ENCODE data around the gene ANKRD28.

Gene ANKRD28

DNA sequence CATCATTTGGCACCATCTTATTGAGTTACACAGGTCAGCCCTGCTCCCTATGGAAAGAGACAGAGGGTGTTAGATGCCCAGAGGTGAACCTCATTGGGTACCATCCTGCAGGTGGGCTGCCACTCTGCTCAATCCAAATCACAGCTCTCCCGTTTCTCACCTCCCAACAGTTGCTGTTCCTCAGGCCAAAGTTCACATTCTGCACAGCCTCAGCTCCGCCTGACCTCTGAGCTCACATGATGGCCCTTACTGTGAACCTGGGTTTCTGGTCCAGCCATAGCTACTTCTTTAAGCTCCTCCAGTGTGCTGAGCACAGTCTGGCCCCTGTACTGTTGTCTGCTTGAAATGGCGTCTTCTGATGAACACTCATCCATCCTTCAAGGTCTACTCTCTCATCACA is 148.4 kb downstream of the ANKRD28 start:
- Histone ChIP-seq H3K27ac (ENCODE audit: low read length) (peak overlapping the region; percentile 94; the same call in 1 of the 2 replicates), H3K27me3 (replicated peaks; ENCODE audit: insufficient read depth, low read length) (no peaks in the 10 kb centered on the region), H3K4me2 (ENCODE audit: low read depth, low read length) (peak overlapping the region; percentile 23; the same call in 1 of the 2 replicates), H3K4me3 (ENCODE audit: low read length) (no peak overlapping the region), H3K4me1 (ENCODE audit: low read length) (peaks cover 43% of the 10 kb centered on the region), H4K20me1 (ENCODE audit: insufficient read depth, low read length) (no peaks in the 10 kb centered on the region), H3K36me3 (replicated peaks; ENCODE audit: insufficient read depth, low read length) (no peaks in the 10 kb centered on the region), H3K9ac (ENCODE audit: low read length) (no peak overlapping the region), H2AFZ (ENCODE audit: low read length) (no peak overlapping the region), H3K9me2 (replicated peaks; ENCODE audit: insufficient read depth, low read length) (no peaks in the 10 kb centered on the region), H3K9me3 (replicated peaks; ENCODE audit: insufficient read depth, low read length) (no peaks in the 10 kb centered on the region), H3F3A (ENCODE audit: insufficient read depth, low read length) (peaks cover 28% of the 10 kb centered on the region), H3K79me2 (ENCODE audit: low read length) (no peaks in the 10 kb centered on the region)
- no peak for TF ChIP-seq EZH2 (optimal IDR thresholded peaks at IDR 0.05; ENCODE audit: low read depth, low read length)
- TF ChIP-seq, protein P1, sequence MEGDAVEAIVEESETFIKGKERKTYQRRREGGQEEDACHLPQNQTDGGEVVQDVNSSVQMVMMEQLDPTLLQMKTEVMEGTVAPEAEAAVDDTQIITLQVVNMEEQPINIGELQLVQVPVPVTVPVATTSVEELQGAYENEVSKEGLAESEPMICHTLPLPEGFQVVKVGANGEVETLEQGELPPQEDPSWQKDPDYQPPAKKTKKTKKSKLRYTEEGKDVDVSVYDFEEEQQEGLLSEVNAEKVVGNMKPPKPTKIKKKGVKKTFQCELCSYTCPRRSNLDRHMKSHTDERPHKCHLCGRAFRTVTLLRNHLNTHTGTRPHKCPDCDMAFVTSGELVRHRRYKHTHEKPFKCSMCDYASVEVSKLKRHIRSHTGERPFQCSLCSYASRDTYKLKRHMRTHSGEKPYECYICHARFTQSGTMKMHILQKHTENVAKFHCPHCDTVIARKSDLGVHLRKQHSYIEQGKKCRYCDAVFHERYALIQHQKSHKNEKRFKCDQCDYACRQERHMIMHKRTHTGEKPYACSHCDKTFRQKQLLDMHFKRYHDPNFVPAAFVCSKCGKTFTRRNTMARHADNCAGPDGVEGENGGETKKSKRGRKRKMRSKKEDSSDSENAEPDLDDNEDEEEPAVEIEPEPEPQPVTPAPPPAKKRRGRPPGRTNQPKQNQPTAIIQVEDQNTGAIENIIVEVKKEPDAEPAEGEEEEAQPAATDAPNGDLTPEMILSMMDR (IDR thresholded peaks at IDR 0.05; ENCODE audit: low read length), result no peak
- TF ChIP-seq EZH2phosphoT487 (IDR thresholded peaks at IDR 0.05; ENCODE audit: low read length), result no peak
- no peak for DNase-seq

DNA sequence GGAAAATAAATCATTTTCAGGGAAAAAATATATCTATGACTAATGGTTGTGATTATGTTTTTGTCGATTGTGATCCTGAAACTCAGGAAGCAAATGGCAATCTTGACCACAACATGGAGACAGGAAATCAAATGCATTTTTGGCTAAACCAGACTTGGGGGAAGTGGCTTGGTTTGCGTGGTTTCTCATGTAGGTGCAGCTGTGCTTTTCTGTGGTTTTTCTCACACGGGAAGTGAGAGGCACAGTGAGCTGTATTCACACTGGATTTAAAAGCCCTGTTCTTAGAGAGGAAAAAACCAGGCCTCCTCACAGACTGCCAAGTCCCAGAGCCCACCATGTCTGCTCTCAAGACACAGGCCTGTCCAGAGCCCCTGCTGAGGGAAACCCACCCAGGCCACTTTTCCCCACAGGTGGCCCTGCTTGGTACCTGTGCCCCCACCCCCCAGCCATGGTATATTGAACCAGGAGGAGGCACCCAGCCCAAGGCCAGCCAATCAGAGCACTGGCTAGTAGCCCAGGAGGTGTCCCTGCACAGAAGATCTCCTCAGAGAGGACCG is 150.1 kb downstream of the ANKRD28 start:
- no peaks in the 10 kb centered on the region for H3K9me3 ChIP-seq (replicated peaks; ENCODE audit: insufficient read depth, low read length)
- H3K79me2 ChIP-seq (ENCODE audit: low read length), result no peaks in the 10 kb centered on the region
- H3K27ac ChIP-seq (ENCODE audit: low read length), result peak overlapping the region; percentile 94
- H4K20me1 ChIP-seq (ENCODE audit: insufficient read depth, low read length), result no peaks in the 10 kb centered on the region
- no peaks in the 10 kb centered on the region for H3K36me3 ChIP-seq (replicated peaks; ENCODE audit: insufficient read depth, low read length)
- no peaks in the 10 kb centered on the region for H3K9me2 ChIP-seq (replicated peaks; ENCODE audit: insufficient read depth, low read length)
- H3K4me2 ChIP-seq (ENCODE audit: low read depth, low read length), result peak overlapping the region; percentile 71
- H3F3A ChIP-seq (ENCODE audit: insufficient read depth, low read length), result peaks cover 28% of the 10 kb centered on the region
- peak overlapping the region; percentile 31 for H3K4me3 ChIP-seq (ENCODE audit: low read length)
- peak overlapping the region; percentile 26; the same call in 1 of the 2 replicates for H2AFZ ChIP-seq (ENCODE audit: low read length)
- peaks cover 43% of the 10 kb centered on the region for H3K4me1 ChIP-seq (ENCODE audit: low read length)
- peak overlapping the region; percentile 60 for H3K9ac ChIP-seq (ENCODE audit: low read length)
- peak; percentile 95 for DNase-seq
- H3K27me3 ChIP-seq (replicated peaks; ENCODE audit: insufficient read depth, low read length), result no peaks in the 10 kb centered on the region
- TF ChIP-seq, protein P1 (IDR thresholded peaks at IDR 0.05; ENCODE audit: low read length), result no peak
- no peak for TF ChIP-seq EZH2 (optimal IDR thresholded peaks at IDR 0.05; ENCODE audit: low read depth, low read length)
- TF ChIP-seq EZH2phosphoT487 (IDR thresholded peaks at IDR 0.05; ENCODE audit: low read length), result no peak

DNA sequence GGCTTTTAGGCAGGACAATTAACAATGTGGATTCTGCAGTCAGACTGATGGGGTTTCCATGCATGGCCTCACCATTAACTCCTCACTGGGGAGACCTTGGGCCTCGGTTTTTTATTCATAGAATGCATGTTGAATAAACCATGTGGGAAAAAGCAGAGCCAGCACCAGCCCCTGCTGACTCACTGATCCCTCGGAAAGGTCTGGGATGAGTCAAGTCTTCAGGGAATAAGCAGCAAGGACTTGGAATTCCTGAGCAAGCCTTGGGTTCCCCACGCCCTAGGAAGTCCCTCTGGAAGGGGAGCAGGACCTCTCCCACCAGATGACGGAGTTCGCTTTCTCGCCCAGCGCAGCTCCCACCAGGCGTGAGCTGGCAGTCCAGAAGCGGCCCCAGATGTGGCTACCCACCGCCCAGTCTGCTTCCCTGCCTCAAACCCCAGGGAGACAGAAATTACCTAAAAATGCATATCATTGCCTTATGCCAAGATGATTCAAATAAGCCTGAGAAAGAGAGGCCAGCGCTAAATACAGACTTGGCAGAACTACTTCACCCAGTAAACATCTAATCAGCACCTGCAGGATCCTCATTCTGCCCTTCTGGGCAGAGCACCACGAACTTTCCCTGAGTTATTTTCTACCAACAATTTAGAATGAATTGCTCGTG is 150.8 kb downstream of the ANKRD28 start:
- Histone ChIP-seq H4K20me1 (ENCODE audit: insufficient read depth, low read length) (no peaks in the 10 kb centered on the region), H3K4me2 (ENCODE audit: low read depth, low read length) (peak overlapping the region; percentile 71), H2AFZ (ENCODE audit: low read length) (peak overlapping the region; percentile 1; the same call in 1 of the 2 replicates), H3K4me3 (ENCODE audit: low read length) (peak overlapping the region; percentile 31), H3K4me1 (ENCODE audit: low read length) (peaks cover 43% of the 10 kb centered on the region), H3K36me3 (replicated peaks; ENCODE audit: insufficient read depth, low read length) (no peaks in the 10 kb centered on the region), H3K27ac (ENCODE audit: low read length) (peak overlapping the region; percentile 94), H3K9ac (ENCODE audit: low read length) (peak overlapping the region; percentile 53), H3F3A (ENCODE audit: insufficient read depth, low read length) (peaks cover 28% of the 10 kb centered on the region), H3K9me2 (replicated peaks; ENCODE audit: insufficient read depth, low read length) (no peaks in the 10 kb centered on the region), H3K9me3 (replicated peaks; ENCODE audit: insufficient read depth, low read length) (no peaks in the 10 kb centered on the region), H3K79me2 (ENCODE audit: low read length) (no peaks in the 10 kb centered on the region), H3K27me3 (replicated peaks; ENCODE audit: insufficient read depth, low read length) (no peaks in the 10 kb centered on the region)
- peak; percentile 73 for DNase-seq
- TF ChIP-seq EZH2 (optimal IDR thresholded peaks at IDR 0.05; ENCODE audit: low read depth, low read length) (no peak), EZH2phosphoT487 (IDR thresholded peaks at IDR 0.05; ENCODE audit: low read length) (no peak)
- TF ChIP-seq, protein P1 (IDR thresholded peaks at IDR 0.05; ENCODE audit: low read length), result no peak
